GM10248 (cell line): ENCODE data around the gene PRKCZ.

Experiments used
- CTCF ChIA-PET: fragments of 300-600 bp; sonication (Branson Sonifier 250); formaldehyde crosslinking; extraction: SDS; loops from one replicate; lab custom pipeline; 2021; ENCODE audit warnings: antibody characterized with exemption; lab: Yijun Ruan, JAX
- POLR2A ChIA-PET: fragments of 350-650 bp; sonication (Branson Sonifier 250); formaldehyde crosslinking; extraction: SDS; loops from one replicate; lab custom pipeline; 2020; ENCODE audit warnings: antibody characterized with exemption; lab: Yijun Ruan, JAX
- DNase-seq: peaks from one replicate; pipeline ENCODE4 v3.0.0; 2012; ENCODE audit errors: extremely low spot score
- CTCF ChIP-seq: IDR thresholded peaks from 2 replicates; pipeline ENCODE4 v1.5.1; 2012; ENCODE audit warnings: mild to moderate bottlenecking, low read depth; ENCODE audit errors: extremely low read depth, missing control alignments, control extremely low read depth

PRKCZ gene

GRCh38 chr1:2215909-2216766 lies 165.9 kb downstream of the PRKCZ start:
- DNase-seq: no peak
- ChIA-PET POLR2A (no interaction called here), CTCF (no interaction called here)
- TF ChIP-seq CTCF: no peak

- POLR2A ChIA-PET: no interaction called here
- no peak for DNase-seq
- CTCF ChIA-PET: no interaction called here
- no peak for TF ChIP-seq CTCF
Measured at GRCh38 chr1:2216767-2217058, 166.5 kb downstream of the PRKCZ start.

GRCh38 chr1:2221271-2221670 lies 171.1 kb downstream of the PRKCZ start:
- no peak for DNase-seq
- CTCF ChIA-PET: interaction anchor here (1.0 kb wide), 1 partner anchor 9 kb away, joined by 4 read pairs; no protein-coding TSS in a partner anchor
- POLR2A ChIA-PET: no interaction called here
- TF ChIP-seq CTCF: no peak

- POLR2A ChIA-PET: no interaction called here
- no peak for TF ChIP-seq CTCF
- DNase-seq: no peak
- CTCF ChIA-PET: interaction anchor here (1.0 to 1.5 kb wide), 4 partner anchors 12 to 158 kb away, joined by 3 to 6 read pairs (median 3); partner anchors contain the start of gene FAAP20
Measured at GRCh38 chr1:2224170-2224584, 174.0 kb downstream of the PRKCZ start.

- no peak for TF ChIP-seq CTCF
- POLR2A ChIA-PET: interaction anchor here (0.6 kb wide), 1 partner anchor 316 kb away, joined by 5 read pairs; no protein-coding TSS in a partner anchor
Measured at GRCh38 chr1:2224631-2225428, 174.6 kb downstream of the PRKCZ start.

GRCh38 chr1:2226525-2227345 lies 176.5 kb downstream of the PRKCZ start:
- ChIA-PET CTCF (no interaction called here), POLR2A (no interaction called here)
- no peak for TF ChIP-seq CTCF
- DNase-seq: no peak

More at GRCh38 chr1:2224631-2225428, 174.6 kb downstream of the PRKCZ start:
- no peak for DNase-seq
- CTCF ChIA-PET: interaction anchor here (1.0 to 1.5 kb wide), 4 partner anchors 12 to 157 kb away, joined by 3 to 6 read pairs (median 3); partner anchors contain the start of gene FAAP20
